Stimulated activated CD8-positive, alpha-beta memory T cell treated with anti-CD3 and anti-CD28 coated beads, Interleukin-4, amount 100 ng/mL, for 4 hours (primary cell): ENCODE data around the gene ATXN2.

Source experiments
- DNase-seq, 2 donors: peaks; one replicate each; pipeline ENCODE4 v3.0.0-alpha.2; 2020; ENCODE audit warnings: low read depth in 2 of 2, low spot score in 1 of 2

ATXN2 gene

DNA sequence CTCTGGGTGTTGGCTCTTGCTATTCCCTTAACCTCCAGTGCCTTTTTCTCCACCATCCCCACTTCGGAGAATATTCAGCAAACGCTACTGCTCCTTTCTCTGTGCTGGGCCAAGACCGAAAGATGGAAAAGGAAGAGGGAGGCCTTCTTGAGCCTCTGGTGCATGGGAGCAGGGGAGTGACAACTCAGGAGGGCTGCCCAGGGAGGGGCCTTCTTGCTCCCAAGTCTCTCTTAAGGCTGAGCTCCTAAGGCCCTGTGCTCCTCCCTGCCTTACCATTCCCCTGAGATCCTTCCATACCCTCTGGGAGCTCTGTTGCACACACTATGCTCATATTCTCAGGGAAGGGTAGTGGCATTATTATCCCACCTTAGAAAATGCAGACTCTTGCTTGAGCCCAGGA lies 158.5 kb downstream of the ATXN2 start:
- DNase-seq = no peak

DNA sequence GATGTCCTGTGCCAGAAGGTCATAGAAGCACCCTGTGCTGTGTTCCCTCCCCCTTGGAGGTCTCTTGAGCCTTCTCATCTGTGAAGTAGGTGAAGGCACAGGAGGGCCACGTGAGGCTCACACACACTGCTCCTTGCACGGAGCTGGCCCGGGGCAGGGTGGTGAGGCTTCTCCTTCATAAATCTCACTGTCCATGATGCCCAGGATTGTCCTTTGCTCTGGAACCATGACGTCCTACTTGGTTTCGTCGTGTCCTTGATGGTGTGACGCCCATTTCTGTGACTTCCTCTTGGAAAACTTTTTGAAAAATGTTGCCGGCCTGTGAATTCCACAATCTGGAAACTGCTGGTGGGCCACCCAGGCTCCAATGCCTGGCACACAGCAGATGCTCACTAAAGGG lies 159.0 kb downstream of the ATXN2 start:
- no peak for DNase-seq

DNA sequence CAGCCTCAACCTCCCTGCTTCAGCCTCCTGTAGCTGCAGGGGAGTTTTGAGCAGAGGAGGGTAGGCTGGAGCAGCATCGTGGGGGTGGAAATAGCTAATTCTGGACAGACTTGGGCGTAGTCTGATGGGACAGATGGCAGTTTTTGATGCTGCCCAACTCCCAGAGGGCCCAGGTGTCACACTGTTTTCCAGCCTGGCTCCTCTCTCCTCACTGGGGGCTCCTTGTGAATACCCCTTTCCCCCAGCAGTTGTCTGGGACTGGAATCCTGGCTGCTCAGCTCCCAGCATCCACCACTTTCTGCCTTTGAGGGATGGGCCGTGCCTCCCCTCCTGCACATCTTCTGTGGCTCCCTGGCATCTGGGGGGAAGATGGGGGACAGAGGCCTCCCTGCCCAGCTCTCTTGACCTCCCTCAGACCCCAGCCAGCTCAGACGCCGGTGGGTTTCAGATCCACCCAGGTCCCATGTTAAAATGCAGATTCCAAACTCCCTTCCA lies 159.4 kb downstream of the ATXN2 start:
- DNase-seq = no peak

GRCh38 chr12:111438481-111438880 lies 160.6 kb downstream of the ATXN2 start:
- peak in 1 of 2 donors; percentile 50 for DNase-seq

DNA sequence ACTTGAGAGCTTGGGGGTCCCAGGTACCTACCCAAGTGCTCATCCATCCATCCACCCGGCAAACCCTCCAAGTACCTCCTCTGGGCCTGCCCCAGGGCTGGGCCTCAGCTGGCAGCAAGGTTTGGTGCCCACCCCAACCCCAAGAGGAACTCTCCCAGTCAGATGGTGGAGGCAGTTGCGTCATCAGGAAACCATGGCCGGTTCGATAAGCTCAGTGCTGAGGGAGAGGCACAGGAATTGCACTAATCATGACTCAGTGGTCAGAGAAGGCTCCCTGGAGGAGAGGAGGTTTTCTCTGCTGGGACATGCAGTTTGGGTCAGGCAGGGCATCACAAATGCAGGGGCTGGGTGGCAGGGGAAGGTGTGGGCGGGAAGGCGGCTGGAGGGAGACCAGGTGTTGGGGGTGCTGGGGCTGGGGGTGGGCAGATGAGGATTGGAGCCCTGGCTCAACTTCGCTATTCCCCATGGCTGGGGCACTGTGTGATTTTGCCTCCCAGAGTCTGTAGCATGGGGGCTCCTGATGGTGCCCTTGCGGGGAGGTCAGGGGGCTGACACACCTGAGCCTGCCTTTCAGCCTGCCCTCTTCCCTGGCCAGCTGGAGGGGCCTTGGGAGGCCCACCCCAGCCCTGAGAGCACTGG lies 161.2 kb downstream of the ATXN2 start:
- no peak for DNase-seq

DNA sequence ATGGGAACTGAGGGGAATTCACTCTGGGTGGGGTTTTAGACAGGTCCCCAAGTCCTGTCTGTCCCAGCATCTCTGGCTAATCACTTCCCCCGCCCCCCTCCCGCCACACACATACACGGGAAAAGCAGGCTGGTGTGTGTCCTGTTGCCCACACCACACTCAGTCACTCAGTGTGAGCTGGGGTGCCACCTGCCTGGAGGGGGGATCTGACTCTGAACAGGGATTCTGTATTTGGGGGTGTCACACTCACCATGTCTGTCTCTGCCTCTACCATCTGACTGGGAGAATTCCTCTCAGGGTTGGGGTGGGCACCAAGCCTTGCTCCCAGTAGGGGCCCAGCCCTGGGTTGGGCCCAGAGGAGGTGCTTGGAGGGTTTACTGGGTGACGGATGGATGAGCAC lies 162.3 kb downstream of the ATXN2 start:
- no peak for DNase-seq

GRCh38 chr12:111436266-111436665 lies 162.8 kb downstream of the ATXN2 start:
- DNase-seq = no peak

DNA sequence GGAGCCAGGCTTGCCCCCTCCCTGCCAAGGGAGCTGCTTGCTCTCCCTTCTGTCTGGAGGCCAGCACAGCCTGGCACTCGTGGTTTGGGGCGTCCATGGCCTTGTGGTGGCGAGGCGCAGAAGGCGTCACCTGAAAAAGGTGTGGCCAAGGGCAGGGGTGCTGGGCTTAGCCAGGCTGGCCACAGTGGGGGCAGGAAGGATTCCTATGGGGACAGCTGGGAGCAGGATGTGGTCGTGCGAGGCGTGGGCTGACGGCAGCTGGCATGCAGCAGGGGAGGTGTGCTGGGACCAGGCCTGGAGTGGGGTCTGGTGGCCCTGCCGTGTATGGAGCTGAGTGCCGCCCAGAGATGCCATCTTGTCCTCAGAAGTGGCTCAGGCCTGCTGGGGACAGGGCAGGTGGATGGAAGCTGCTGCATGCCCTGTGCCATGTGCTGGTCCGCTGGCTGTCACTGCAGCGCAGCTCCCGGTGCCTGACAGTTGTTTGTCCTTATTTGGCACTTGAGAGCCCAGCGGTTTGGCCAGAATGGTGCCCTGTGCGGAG lies 163.4 kb downstream of the ATXN2 start:
- DNase-seq = no peak

- DNase-seq = peak; percentile 68 to 84
These were observed 164.3 kb downstream of the ATXN2 start for GRCh38 chr12:111434680-111435338.

DNA sequence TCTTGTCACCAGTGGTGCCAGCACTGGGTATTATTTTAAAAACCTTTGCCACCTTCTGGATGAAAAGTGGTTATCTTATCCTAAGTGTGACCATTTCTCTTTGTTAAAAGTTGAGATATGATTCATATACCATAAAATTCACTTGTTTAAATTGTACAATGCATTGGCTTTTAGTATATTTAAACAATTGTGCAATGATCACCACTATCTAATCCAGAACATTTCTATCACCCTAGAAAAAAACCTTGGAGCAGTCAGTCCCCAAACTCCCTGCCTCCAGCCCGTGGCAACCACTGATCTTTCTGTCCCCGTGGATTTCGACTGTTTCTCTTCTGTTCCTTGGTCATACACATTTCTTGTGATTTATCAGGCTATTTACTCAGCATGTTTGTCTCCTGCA lies 165.1 kb downstream of the ATXN2 start:
- DNase-seq = no peak

DNA sequence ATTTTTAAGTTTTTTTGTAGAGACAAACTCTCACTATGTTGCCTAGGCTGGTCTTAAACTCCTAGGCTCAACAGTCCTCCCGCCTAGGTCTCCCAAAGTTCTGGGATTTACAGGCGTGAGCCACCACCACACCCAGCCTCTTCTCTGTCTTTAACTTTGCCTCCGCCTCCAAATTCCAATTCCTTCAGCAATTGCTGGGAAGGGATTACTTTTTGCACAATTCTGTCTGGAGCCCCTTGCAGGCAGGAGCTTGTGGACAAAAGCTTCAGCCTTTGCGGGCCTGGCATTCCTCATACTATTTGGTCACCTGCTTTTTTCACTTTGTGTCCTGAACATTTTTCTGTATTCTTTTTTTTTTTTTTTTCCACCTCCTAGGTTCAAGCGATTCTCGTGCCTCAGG lies 167.3 kb downstream of the ATXN2 start:
- no peak for DNase-seq

- DNase-seq = peak; percentile 44 to 61
These were observed 168.4 kb downstream of the ATXN2 start for GRCh38 chr12:111430433-111431353.

GRCh38 chr12:111429828-111430432 lies 169.2 kb downstream of the ATXN2 start:
- DNase-seq = peak; percentile 56

- no peak for DNase-seq
These were observed 170.4 kb downstream of the ATXN2 start for GRCh38 chr12:111428728-111429175.

DNA sequence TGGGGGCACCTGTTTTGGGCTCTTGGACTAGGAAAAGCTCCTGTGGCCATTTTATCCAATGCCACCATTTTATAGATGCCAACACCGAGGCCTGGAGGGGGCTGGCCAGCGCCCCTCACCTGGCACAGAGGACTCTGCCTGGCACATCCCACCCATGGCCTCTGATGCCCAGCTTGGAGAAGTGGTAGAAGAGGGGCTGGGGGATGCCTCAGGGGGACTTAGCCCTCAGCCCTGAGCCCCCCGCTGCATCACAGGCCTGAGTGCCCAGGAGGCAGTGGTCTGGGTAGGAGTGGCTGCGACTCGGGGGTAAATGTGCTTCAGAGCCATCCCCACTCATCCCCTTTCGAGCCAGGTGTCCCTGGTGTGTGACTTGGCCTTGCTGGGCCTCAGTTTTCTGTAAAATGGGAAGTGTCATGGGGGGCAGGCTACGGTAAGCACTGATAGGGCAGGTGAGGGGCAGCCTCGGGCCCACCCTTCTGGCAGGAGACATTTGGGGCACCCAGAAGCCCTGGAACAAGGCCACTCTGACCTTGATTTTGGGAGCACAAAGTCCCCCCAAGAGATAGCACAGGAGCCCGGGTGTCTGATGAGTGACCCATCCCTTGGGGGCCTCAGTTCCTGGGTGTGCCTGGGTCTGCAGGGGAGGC lies 170.9 kb downstream of the ATXN2 start:
- no peak for DNase-seq

GRCh38 chr12:111427417-111428074 lies 171.6 kb downstream of the ATXN2 start:
- DNase-seq = no peak

DNA sequence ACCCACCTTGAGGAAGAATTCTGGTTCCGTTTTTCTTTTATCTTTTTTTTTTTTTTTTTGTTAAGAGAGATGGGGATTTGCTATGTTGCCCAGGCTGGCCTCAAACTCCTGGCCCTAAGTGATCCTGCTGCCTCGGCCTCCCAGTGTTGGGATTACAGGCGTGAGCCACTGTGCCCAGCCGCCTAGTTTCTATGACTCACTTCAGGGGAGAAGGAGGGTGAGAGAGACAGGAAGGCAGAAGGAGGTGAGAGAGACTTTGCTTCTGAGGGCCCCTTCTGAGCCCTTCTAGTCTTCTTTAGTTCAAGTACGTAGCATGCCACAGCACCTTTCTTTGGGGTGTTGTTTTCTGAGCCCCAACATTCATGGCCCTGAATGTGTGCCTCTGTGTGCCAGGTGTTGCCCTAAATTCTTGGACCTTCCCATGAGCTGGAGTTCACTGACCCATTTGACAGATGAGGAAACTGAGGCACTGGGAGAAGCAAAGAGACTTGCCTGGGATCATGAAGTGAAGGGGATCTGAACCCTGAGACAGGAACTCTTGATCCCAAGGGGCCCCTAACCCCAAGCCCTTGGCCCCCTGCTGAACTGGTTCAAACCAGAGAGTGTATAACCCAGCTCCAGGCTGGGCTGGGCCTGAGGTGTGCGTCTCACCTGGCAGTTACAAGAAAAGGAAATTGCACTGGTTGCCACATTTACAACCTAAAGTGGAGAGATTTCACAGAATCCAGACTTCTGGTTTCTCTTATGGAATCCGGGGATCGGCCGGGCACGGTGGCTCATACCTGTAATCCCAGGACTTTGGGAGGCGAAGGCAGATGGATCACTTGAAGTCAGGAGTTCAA lies 172.6 kb downstream of the ATXN2 start:
- DNase-seq = no peak

DNA sequence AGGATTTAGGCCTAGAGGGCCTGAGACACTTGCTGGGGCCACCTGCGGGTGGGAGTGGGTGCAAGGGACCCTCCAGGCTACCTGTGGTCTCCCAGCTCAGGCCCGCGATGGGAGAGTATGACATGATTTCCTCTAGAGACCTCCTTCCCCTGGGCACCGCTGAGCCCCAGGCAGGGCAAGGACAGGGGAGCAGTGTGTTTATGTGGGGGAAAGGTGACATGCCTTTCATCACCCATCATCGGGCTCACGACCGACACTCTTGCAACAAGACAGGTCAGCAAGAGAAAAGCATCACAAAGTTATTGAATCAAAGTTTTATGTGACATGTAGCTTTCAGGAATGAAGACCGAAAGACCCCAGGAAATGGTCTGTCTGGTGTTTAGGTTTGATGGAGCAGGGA lies 173.5 kb downstream of the ATXN2 start:
- no peak for DNase-seq

DNA sequence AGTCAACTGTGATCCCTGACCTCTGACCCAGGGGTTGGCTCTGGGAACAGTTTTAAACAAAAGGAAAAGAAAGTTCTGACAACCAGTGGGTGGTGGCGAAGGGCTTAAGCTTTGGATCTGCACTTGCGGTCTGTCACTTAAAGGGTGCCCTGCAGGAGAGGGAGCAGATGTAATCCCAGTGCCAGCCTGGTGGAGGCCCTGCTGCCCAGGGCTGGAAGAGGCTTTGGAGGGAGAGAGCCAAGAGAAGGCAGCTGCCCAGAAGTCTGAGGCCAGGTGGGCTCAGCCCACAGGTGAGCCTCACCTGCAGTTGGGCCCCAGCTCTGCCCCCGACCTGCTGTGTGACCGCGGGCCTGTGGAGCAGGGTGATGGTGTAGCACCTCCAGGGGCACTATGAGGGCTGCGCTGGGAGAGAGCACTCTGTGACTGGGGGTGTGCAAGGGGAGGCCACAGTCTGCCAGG lies 174.3 kb downstream of the ATXN2 start:
- no peak for DNase-seq
